Measurements from ENCODE around the gene AJM1.

AJM1 gene

DNA sequence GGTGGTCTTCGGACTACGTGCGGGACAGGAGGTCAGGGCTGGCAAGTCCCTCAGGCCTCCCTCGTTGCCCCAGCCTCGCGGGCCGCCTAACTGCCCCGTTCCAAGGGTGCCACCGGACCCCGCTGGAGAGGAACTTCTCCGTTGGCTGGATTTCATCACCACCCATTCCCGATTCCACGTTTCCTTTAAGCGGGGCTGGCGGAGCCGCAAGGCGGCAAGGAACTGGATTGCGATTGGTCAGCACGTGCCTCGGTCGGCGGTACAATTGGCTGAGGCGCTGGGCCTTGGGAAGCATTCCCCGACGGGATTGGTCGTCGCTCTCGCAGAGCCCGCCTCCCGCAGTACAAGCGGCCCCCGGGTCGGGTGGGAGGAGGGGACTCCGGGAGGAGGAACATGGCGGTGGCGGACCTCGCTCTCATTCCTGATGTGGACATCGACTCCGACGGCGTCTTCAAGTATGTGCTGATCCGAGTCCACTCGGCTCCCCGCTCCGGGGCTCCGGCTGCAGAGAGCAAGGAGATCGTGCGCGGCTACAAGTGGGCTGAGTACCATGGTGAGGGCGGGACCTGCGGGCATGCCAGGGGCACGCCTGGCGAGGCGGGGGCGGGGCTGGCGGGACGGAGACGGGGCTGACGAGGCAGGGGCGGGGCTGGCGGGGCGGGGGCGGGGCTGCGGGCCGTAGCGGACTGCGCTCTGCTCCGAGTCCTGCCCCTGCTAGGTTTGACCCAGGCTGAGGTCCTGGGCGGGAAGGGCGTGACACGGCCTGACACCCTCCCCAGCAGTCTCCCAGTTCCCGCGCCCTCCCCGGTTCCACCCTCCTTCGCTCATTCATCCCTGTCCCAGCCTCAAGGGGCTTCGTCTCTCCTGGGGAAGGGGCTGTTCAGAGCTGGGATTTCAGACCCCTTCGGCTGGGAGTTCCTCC, 7.0 kb downstream of the AJM1 start, which contains the start of gene PHPT1:
Gene PHPT1 (plus strand): TSS at position 372 of the 922 bp plus-strand sequence. CDS start 22 bp downstream, at position 394.
- peaks cover 16 to 26% of the 10 kb centered on the region in 2 donors for H3K36me3 ChIP-seq (replicated peaks in 1 of 2; ENCODE audit: control insufficient read depth in 2 of 2, insufficient read depth in 2 of 2, low read length in 2 of 2)
- H2AFZ ChIP-seq (ENCODE audit: low read length) = peak within 1 kb of the TSS; percentile 97
- peak within 1 kb of the TSS; percentile 98 for H3K14ac ChIP-seq (ENCODE audit: low read length)
- H3K27me3 ChIP-seq (ENCODE audit: control insufficient read depth in 3 of 3, insufficient read depth in 3 of 3, low read depth in 1 of 3, low read length in 3 of 3) = peaks cover 0 to 15% (median 11%) of the 10 kb centered on the region in 3 experiments
- H3K4me2 ChIP-seq (ENCODE audit: insufficient read depth, low read length, poor library complexity, severe bottlenecking) = peak within 1 kb of the TSS; percentile 98
- H3K4me1 ChIP-seq (ENCODE audit: control insufficient read depth in 2 of 2, insufficient read depth in 1 of 2, low read depth in 1 of 2, low read length in 2 of 2) = peaks cover 9 to 19% of the 10 kb centered on the region in 2 donors
- H3K27ac ChIP-seq (replicated peaks; ENCODE audit: low read length) = peak within 1 kb of the TSS; percentile 98
- peak within 1 kb of the TSS; percentile 99 for H3K23ac ChIP-seq (ENCODE audit: low read depth, low read length, poor library complexity)
- H2BK12ac ChIP-seq (ENCODE audit: low read length) = peak within 1 kb of the TSS; percentile 90
- peak within 1 kb of the TSS; percentile 95 for H3K9ac ChIP-seq (ENCODE audit: low read depth, low read length, poor library complexity)
- H4K8ac ChIP-seq (ENCODE audit: low read depth, low read length) = peak within 1 kb of the TSS; percentile 43
- peaks cover 0 to 6% of the 10 kb centered on the region in 2 donors for H3K9me3 ChIP-seq (replicated peaks in 1 of 2; ENCODE audit: control insufficient read depth in 2 of 2, insufficient read depth in 1 of 2, low read depth in 1 of 2, low read length in 2 of 2)
- H2AK5ac ChIP-seq (ENCODE audit: low read depth, low read length) = peak within 1 kb of the TSS; percentile 100
- H3K79me1 ChIP-seq (ENCODE audit: low read depth, low read length) = peaks cover 24% of the 10 kb centered on the region
- peak; percentile 98 for DNase-seq (ENCODE audit: low spot score)
- H3K18ac ChIP-seq (ENCODE audit: low read length) = peak within 1 kb of the TSS; percentile 100
- peak within 1 kb of the TSS; percentile 96 for H3K4me3 ChIP-seq (ENCODE audit: low read length in 2 of 2)
- no peak within 1 kb of the TSS for H4K91ac ChIP-seq (ENCODE audit: low read depth, low read length, poor library complexity)
- peak within 1 kb of the TSS; percentile 96 for H2BK120ac ChIP-seq (ENCODE audit: low read depth, low read length)
- H2BK5ac ChIP-seq (ENCODE audit: low read length) = peak within 1 kb of the TSS; percentile 99
- H3K4ac ChIP-seq (ENCODE audit: low read length) = peak within 1 kb of the TSS; percentile 37
- WGBS, 2 donors (ENCODE audit: extremely low coverage in 2 of 2, insufficient read length in 2 of 2, insufficient replicate concordance in 1 of 2) = no CpG with 5 or more reads among the region's 77 CpGs
- peak within 1 kb of the TSS; percentile 96 for H2BK15ac ChIP-seq (ENCODE audit: low read length)

DNA sequence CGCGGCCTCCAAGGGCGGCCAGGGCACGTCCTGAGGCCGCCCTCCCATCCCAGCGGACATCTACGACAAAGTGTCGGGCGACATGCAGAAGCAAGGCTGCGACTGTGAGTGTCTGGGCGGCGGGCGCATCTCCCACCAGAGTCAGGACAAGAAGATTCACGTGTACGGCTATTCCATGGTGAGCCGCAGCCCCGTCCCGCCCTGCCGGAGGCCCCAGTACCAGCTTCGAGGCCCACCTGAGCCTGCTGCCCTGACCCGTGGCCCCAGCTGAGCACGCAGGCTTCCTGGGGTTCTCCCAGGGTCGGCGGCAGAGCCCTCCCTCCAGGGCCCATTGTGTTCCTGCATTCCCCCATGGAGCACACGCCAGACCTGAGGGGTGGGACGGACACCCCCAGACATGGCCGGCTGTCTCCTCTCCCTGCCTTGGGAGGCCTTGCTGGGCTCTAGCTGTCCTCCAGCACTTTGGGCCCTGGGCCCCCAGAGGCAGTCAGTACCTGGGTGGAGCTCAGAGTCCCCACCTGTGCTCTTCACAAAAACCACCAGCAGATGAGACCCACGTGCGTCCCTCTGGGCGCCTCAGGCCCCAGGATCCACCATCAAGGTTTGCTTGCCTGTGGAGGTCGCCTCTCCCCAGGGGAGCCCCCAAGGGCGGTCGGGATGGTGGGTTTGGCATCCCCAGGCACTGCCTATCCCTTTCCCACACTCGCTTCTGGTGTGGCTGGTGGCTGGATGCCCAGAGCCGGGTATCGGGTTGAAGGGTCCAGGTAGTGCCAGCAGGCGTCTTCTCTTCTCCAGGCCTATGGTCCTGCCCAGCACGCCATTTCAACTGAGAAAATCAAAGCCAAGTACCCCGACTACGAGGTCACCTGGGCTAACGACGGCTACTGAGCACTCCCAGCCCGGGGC, 7.9 kb downstream of the AJM1 start:
- peak; percentile 46 for DNase-seq (ENCODE audit: low spot score)
- H3K9ac ChIP-seq (ENCODE audit: low read depth, low read length, poor library complexity) = peak overlapping the region; percentile 88
- peak overlapping the region; percentile 63 for H3K27ac ChIP-seq (replicated peaks; ENCODE audit: low read length)
- peaks cover 0 to 6% of the 10 kb centered on the region in 2 donors for H3K9me3 ChIP-seq (replicated peaks in 1 of 2; ENCODE audit: control insufficient read depth in 2 of 2, insufficient read depth in 1 of 2, low read depth in 1 of 2, low read length in 2 of 2)
- H3K14ac ChIP-seq (ENCODE audit: low read length) = peak overlapping the region; percentile 21
- no CpG with 5 or more reads among the region's 43 CpGs for WGBS, 2 donors (ENCODE audit: extremely low coverage in 2 of 2, insufficient read length in 2 of 2, insufficient replicate concordance in 1 of 2)
- peaks cover 23% of the 10 kb centered on the region for H3K79me1 ChIP-seq (ENCODE audit: low read depth, low read length)
- H4K91ac ChIP-seq (ENCODE audit: low read depth, low read length, poor library complexity) = no peak overlapping the region
- H3K36me3 ChIP-seq (replicated peaks in 1 of 2; ENCODE audit: control insufficient read depth in 2 of 2, insufficient read depth in 2 of 2, low read length in 2 of 2) = peaks cover 16 to 26% of the 10 kb centered on the region in 2 donors
- H3K18ac ChIP-seq (ENCODE audit: low read length) = peak overlapping the region; percentile 78
- H3K4ac ChIP-seq (ENCODE audit: low read length) = peak overlapping the region; percentile 37
- H2AK5ac ChIP-seq (ENCODE audit: low read depth, low read length) = peak overlapping the region; percentile 100
- peak overlapping the region; percentile 86 to 96 for H3K4me3 ChIP-seq (ENCODE audit: low read length in 2 of 2)
- H2BK15ac ChIP-seq (ENCODE audit: low read length) = peak overlapping the region; percentile 96
- H2AFZ ChIP-seq (ENCODE audit: low read length) = no peak overlapping the region
- peak overlapping the region; percentile 5 for H2BK120ac ChIP-seq (ENCODE audit: low read depth, low read length)
- peaks cover 9 to 19% of the 10 kb centered on the region in 2 donors for H3K4me1 ChIP-seq (ENCODE audit: control insufficient read depth in 2 of 2, insufficient read depth in 1 of 2, low read depth in 1 of 2, low read length in 2 of 2)
- peak overlapping the region; percentile 86 for H3K4me2 ChIP-seq (ENCODE audit: insufficient read depth, low read length, poor library complexity, severe bottlenecking)
- H2BK5ac ChIP-seq (ENCODE audit: low read length) = peak overlapping the region; percentile 84
- peaks cover 0 to 15% (median 11%) of the 10 kb centered on the region in 3 experiments for H3K27me3 ChIP-seq (ENCODE audit: control insufficient read depth in 3 of 3, insufficient read depth in 3 of 3, low read depth in 1 of 3, low read length in 3 of 3)
- peak overlapping the region; percentile 97 for H3K23ac ChIP-seq (ENCODE audit: low read depth, low read length, poor library complexity)
- H2BK12ac ChIP-seq (ENCODE audit: low read length) = peak overlapping the region; percentile 4
- H4K8ac ChIP-seq (ENCODE audit: low read depth, low read length) = no peak overlapping the region

DNA sequence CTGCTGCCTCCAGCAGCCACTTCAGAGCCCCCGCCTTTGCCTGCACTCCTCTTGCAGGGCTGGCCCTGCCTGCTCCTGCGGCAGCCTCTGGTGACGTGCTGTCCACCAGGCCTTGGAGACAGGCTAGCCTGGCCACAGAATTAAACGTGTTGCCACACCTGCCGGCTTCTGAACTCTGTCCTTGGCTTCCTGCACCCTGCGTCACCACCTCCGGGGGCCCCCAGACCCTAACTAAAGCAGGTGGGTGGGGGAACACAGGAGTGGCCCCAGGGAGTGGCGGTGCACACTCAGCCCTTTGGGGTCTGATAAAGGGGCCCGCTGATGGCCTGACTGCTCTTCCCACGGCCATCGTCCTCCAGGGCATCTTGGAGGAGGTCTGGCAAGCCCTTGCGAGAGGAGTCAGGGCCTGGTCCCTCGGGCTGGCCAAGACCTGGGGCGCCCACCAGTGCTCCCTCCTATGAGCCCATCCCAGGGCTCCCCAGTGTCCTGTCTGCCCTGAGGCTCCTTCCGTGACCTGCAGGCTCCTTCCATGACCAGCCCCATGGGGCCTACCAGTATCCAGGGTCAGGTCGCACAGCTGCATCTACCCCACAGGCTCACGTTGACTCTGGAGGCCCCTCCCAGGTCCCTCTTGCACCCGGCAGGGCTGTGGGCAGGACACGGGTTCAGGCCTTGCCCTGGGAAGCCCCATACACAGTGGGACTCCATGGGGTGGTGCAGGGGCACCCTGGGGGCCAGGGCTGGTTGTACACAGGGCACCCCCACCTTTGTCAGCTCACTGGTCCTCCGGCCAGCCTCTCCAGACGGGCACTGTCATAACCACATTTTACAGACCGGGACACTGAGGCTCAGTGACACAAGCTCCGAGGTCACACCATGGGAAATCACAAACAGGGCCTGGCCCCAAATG, 8.8 kb downstream of the AJM1 start:
- Histone ChIP-seq H3K79me1 (ENCODE audit: low read depth, low read length) (peaks cover 21% of the 10 kb centered on the region), H3K9me3 (replicated peaks in 1 of 2; ENCODE audit: control insufficient read depth in 2 of 2, insufficient read depth in 1 of 2, low read depth in 1 of 2, low read length in 2 of 2) (peaks cover 0 to 5% of the 10 kb centered on the region in 2 donors), H3K23ac (ENCODE audit: low read depth, low read length, poor library complexity) (no peak overlapping the region), H3K9ac (ENCODE audit: low read depth, low read length, poor library complexity) (no peak overlapping the region), H4K91ac (ENCODE audit: low read depth, low read length, poor library complexity) (no peak overlapping the region), H3K18ac (ENCODE audit: low read length) (no peak overlapping the region), H3K4me3 (ENCODE audit: low read length in 2 of 2) (peak overlapping the region in 1 of 2 donors; percentile 96), H2AFZ (ENCODE audit: low read length) (no peak overlapping the region), H3K14ac (ENCODE audit: low read length) (no peak overlapping the region), H3K4me2 (ENCODE audit: insufficient read depth, low read length, poor library complexity, severe bottlenecking) (no peak overlapping the region), H3K4ac (ENCODE audit: low read length) (no peak overlapping the region), H2BK120ac (ENCODE audit: low read depth, low read length) (peak overlapping the region; percentile 81), H3K27me3 (ENCODE audit: control insufficient read depth in 3 of 3, insufficient read depth in 3 of 3, low read depth in 1 of 3, low read length in 3 of 3) (peaks cover 0 to 10% (median 7%) of the 10 kb centered on the region in 3 experiments), H3K27ac (replicated peaks; ENCODE audit: low read length) (no peak overlapping the region), H2AK5ac (ENCODE audit: low read depth, low read length) (peak overlapping the region; percentile 100), H2BK12ac (ENCODE audit: low read length) (no peak overlapping the region), H4K8ac (ENCODE audit: low read depth, low read length) (no peak overlapping the region), H2BK15ac (ENCODE audit: low read length) (no peak overlapping the region), H2BK5ac (ENCODE audit: low read length) (peak overlapping the region; percentile 84), H3K36me3 (replicated peaks in 1 of 2; ENCODE audit: control insufficient read depth in 2 of 2, insufficient read depth in 2 of 2, low read length in 2 of 2) (peaks cover 16 to 26% of the 10 kb centered on the region in 2 donors), H3K4me1 (ENCODE audit: control insufficient read depth in 2 of 2, insufficient read depth in 1 of 2, low read depth in 1 of 2, low read length in 2 of 2) (peaks cover 9 to 19% of the 10 kb centered on the region in 2 donors)
- WGBS, 2 donors (ENCODE audit: extremely low coverage in 2 of 2, insufficient read length in 2 of 2, insufficient replicate concordance in 1 of 2) = no CpG with 5 or more reads among the region's 23 CpGs
- no peak for DNase-seq (ENCODE audit: low spot score)

Data from neuronal stem cell (in vitro differentiated cells).